A673 (cell line): ENCODE data around the gene LYZL4. TPM values are rescaled to one million over a fixed set of nuclear protein-coding genes. Genes with fewer than 3 reads are reported as not detected.

Experiments used
- BruUV-seq: library from RNA; stranded (reverse); fragments of 400-500 nt; replicated peaks from 2 replicates; lab custom pipeline; 2021; lab: Mats Ljungman, UMichigan
- CTCF ChIA-PET: fragments of 300-600 bp; sonication (Branson Sonifier 250); formaldehyde crosslinking; loops from one replicate; lab custom pipeline; 2022; ENCODE audit warnings: antibody characterized with exemption; lab: Charles Lee
- POLR2A ChIA-PET: fragments of 300-600 bp; sonication (Branson Sonifier 250); formaldehyde crosslinking; loops from one replicate; lab custom pipeline; 2022; ENCODE audit warnings: antibody characterized with exemption; ENCODE audit not compliant: low non-redundant PET; lab: Charles Lee
- DNase-seq: peaks from one replicate; pipeline ENCODE4 v3.0.0-alpha.2; 2015; ENCODE audit warnings: low spot score
- H3K27ac ChIP-seq: fragments of 200-600 bp; sonication (generic); 2 replicates; pipeline ENCODE4 v1.5.1; 2016; ENCODE audit warnings: mixed run types, low read depth, mild to moderate bottlenecking, mixed read lengths, antibody characterized with exemption, low read length; ENCODE audit not compliant: poor library complexity, severe bottlenecking
- H3K27me3 ChIP-seq: fragments of 200-600 bp; sonication (generic); replicated peaks from 2 replicates; pipeline ENCODE4 v1.6.1; 2017; ENCODE audit warnings: mixed run types, low read depth, mild to moderate bottlenecking, mixed read lengths, antibody characterized with exemption, low read length; ENCODE audit not compliant: insufficient read depth, poor library complexity
- H3K36me3 ChIP-seq: fragments of 200-600 bp; sonication (generic); 2 replicates; pipeline ENCODE4 v1.6.1; 2016; ENCODE audit warnings: mixed run types, mild to moderate bottlenecking, mixed read lengths, antibody characterized with exemption, low read length; ENCODE audit not compliant: insufficient read depth, poor library complexity, severe bottlenecking
- H3K4me1 ChIP-seq: fragments of 200-600 bp; sonication (generic); 2 replicates; pipeline ENCODE4 v1.6.1; 2017; ENCODE audit warnings: mixed run types, mild to moderate bottlenecking, mixed read lengths, antibody characterized with exemption, low read length; ENCODE audit not compliant: insufficient read depth, poor library complexity, severe bottlenecking
- H3K4me3 ChIP-seq: fragments of 200-600 bp; sonication (generic); 2 replicates; pipeline ENCODE4 v1.5.1; 2016; ENCODE audit warnings: low read depth, mixed run types, mild to moderate bottlenecking, mixed read lengths, low read length; ENCODE audit not compliant: poor library complexity, severe bottlenecking
- H3K9me3 ChIP-seq: fragments of 200-600 bp; sonication (generic); 2 replicates; pipeline ENCODE4 v1.6.1; 2016; ENCODE audit warnings: mixed run types, low read depth, mild to moderate bottlenecking, mixed read lengths, antibody characterized with exemption, low read length; ENCODE audit not compliant: poor library complexity, severe bottlenecking
- EZH2 ChIP-seq: fragments of 200-600 bp; sonication (generic); IDR thresholded peaks from 2 replicates; pipeline ENCODE4 v1.6.1; 2017; ENCODE audit warnings: borderline replicate concordance, low read depth, mild to moderate bottlenecking, mixed read lengths, antibody characterized with exemption, low read length; ENCODE audit not compliant: poor library complexity, severe bottlenecking
- intact Hi-C: fragments of 100-400 bp; cut with micrococcal nuclease; formaldehyde crosslinking; loops from one replicate; pipeline ENCODE4 v1.10.0; 2022; ENCODE audit not compliant: unreplicated experiment
- total RNA-seq: library from RNA; stranded (reverse); gene quantifications from 2 replicates; pipeline ENCODE4 v1.2.3, GENCODE V29; 2021
- TF ChIP-seq, protein P1 (sequence below): fragments of 300-800, 200-600 bp; sonication (generic); conservative IDR thresholded peaks from 2 replicates; pipeline ENCODE4 v1.5.1; 2017; ENCODE audit warnings: low read depth, mild to moderate bottlenecking, antibody characterized with exemption, low read length, moderate library complexity, mixed read lengths

LYZL4 gene
- total RNA-seq, 1 experiment from 2014 or later, result not detected

DNA sequence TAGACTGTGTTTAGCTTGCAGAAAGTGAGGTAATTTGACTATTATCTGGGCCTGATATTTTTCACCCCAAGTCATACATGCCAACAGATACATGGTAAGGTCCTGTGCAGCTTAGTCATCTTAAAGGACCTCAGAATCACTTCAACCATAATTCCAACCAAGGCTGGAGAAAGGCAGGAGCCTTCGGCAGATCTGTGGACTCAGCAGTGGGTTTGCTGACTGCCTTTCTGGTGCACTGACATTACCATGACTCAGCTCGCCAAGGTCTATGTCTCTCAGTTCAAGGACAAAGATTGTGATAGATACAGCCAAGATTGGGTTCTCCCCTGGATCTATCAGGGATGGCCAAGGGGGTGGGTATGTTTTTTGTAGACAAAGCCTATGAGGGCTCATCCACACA, 32.7 kb downstream of the LYZL4 start:
- CTCF ChIA-PET, result no interaction called here

DNA sequence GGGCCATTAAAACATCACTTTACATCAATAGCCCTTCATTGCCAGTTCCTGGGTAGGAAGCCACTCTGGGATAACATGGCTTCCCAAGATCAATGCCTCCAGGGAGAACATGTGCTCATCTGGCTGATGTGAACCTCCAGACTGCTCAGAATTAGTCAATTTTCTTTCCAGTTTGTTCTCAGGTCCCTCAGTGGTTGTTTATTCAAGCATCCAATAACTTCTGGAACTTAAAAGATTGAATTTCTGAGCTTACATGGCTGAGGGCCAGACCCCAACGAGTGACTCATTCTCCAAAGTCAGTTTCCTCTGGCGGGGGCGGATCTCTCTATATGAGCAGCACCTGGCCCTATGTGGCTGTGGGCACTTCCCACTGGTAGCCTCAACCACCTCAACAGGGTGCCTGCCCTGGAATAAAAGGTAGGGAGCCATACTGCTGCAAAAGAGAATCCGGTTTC, 34.0 kb downstream of the LYZL4 start:
- Histone ChIP-seq H3K4me1 (no peaks in the 10 kb centered on the region), H3K9me3 (no peaks in the 10 kb centered on the region), H3K27ac (no peak overlapping the region), H3K27me3 (no peaks in the 10 kb centered on the region), H3K4me3 (no peak overlapping the region), H3K36me3 (no peaks in the 10 kb centered on the region)
- intact Hi-C loops, result no loop called here
- ChIA-PET POLR2A (no interaction called here), CTCF (no interaction called here)
- no peak for TF ChIP-seq EZH2
- TF ChIP-seq, protein P1, sequence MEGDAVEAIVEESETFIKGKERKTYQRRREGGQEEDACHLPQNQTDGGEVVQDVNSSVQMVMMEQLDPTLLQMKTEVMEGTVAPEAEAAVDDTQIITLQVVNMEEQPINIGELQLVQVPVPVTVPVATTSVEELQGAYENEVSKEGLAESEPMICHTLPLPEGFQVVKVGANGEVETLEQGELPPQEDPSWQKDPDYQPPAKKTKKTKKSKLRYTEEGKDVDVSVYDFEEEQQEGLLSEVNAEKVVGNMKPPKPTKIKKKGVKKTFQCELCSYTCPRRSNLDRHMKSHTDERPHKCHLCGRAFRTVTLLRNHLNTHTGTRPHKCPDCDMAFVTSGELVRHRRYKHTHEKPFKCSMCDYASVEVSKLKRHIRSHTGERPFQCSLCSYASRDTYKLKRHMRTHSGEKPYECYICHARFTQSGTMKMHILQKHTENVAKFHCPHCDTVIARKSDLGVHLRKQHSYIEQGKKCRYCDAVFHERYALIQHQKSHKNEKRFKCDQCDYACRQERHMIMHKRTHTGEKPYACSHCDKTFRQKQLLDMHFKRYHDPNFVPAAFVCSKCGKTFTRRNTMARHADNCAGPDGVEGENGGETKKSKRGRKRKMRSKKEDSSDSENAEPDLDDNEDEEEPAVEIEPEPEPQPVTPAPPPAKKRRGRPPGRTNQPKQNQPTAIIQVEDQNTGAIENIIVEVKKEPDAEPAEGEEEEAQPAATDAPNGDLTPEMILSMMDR, result no peak
- DNase-seq, result peak; percentile 28
- no TSS peak for BruUV-seq

More for the DNA sequence above, 32.7 kb downstream of the LYZL4 start:
- H3K36me3 ChIP-seq, result no peaks in the 10 kb centered on the region
- no peaks in the 10 kb centered on the region for H3K4me1 ChIP-seq
- POLR2A ChIA-PET, result no interaction called here
- H3K27ac ChIP-seq, result no peak overlapping the region
- H3K9me3 ChIP-seq, result no peaks in the 10 kb centered on the region
- BruUV-seq, result no TSS peak
- TF ChIP-seq, protein P1, result no peak
- no peak overlapping the region for H3K4me3 ChIP-seq
- DNase-seq, result no peak
- H3K27me3 ChIP-seq, result no peaks in the 10 kb centered on the region
- intact Hi-C loops, result no loop called here

DNA sequence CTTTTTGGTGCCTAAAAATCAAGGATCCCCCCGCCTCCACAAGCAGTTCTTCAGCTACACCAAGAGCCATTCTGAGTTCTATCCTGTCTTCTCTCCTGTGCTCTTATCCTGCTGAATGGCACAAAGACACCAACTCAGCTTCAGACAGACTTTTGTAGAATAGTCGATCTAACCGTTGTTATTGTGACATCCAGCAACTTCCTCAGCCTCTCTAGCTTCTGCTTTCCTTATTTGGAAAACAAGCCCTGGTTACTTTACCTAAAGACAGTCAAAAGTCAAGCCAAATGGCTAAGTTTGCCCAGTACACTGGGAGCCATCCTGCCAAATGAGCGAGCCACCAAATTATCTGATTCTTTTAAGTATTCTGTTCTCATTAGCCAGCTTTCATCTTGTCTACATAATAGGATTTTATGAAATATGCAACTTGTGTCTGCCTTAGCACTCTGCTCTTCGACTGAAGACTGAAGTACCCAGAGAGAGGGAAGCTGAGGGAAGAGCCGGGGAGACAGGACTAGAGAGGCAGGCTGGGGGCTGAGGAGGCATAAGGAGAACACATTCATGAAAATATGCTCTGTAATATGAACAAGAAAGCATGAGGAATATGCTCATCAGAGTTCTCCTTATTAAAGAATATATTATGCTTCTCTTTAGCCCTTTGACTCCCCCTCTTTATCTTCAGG, 35.1 kb downstream of the LYZL4 start:
- intact Hi-C loops, result no loop called here
- POLR2A ChIA-PET, result no interaction called here
- Histone ChIP-seq H3K27ac (no peak overlapping the region), H3K36me3 (no peaks in the 10 kb centered on the region), H3K9me3 (no peaks in the 10 kb centered on the region), H3K4me3 (no peak overlapping the region), H3K4me1 (no peaks in the 10 kb centered on the region), H3K27me3 (no peaks in the 10 kb centered on the region)
- CTCF ChIA-PET, result no interaction called here
- no TSS peak for BruUV-seq
- no peak for DNase-seq
- TF ChIP-seq, protein P1, result no peak
- no peak for TF ChIP-seq EZH2
